LNCAP (cell line): Measurements from ENCODE around the gene CEND1.

Experiments
- CTCF ChIP-seq: fragments of 450-650 bp; IDR thresholded peaks from 2 replicates; pipeline ENCODE4 v1.5.1; 2017; ENCODE audit warnings: mild to moderate bottlenecking

Gene CEND1

DNA sequence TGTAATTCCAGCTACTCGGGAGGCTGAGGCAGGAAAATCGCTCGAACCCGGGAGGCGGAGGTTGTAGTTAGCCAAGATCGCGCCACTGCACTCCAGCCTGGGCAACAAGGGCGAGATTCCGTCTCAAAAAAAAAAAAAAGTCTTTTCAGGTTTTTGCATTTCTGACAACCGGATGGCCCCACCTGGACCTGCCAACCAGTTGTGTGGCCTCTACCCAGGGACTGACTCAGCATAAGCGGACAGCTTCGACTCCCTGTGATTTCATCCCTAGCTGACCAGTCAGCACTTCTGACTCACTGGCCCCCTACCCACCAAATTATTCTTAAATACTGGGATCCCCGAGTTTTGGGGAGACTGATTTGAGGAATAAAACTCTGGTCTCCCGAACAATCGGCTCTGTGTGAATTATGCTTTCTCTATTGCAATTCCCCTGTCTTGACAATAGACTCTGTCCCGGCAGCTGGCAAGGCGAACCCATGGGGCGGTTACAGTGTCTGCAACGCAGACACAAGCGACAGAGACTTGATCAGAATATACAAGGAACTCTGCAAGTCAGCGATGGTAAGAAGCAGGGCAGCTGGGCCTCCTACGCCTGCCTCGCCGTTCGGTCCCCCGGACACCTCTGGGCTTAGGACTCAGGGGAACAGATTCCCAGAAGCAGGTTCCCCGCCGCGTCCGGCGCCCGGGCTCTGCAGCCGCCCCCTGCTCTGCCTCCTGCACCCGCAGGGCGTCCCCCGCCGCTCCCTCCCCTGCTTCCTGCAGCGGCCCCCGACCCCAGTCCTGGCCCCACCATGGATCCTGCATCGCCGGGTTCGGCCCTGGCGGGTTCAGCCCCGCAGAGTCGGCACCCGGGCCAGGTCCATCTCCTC is 43.4 kb downstream of the CEND1 start:
- no peak for TF ChIP-seq CTCF

GRCh38 chr11:745428-745827 is 44.5 kb downstream of the CEND1 start:
- no peak for TF ChIP-seq CTCF

DNA sequence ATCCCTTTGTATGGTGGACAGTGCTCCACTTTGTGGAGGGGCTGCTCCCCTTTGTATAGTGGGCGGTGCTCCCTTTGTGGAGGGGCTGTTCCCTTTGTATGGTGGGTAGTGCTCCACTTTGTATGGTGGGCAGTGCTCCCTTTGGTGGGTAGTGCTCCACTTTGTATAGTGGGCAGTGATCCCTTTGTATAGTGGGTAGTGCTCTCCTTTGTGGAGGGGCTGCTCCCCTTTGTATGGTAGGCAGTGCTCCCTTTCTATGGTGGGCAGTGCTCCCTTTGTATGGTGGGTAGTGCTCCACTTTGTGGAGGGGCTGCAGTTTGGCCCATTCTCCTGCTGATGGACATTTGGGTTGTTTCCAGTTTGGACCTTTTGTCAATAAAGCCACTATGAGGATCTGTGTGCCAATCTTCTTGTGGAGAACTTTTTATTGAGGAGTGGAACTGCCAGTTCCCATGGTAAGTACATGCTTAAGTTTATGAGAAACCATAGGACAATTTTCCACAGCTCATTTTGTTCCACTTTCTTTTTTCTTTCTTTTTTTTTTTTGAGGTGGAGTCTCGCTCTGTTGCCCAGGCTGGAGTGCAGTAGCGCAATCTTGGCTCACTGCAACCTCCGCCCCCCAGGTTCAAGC is 47.2 kb downstream of the CEND1 start:
- no peak for TF ChIP-seq CTCF

GRCh38 chr11:742156-742546 is 47.7 kb downstream of the CEND1 start:
- TF ChIP-seq CTCF = no peak

DNA sequence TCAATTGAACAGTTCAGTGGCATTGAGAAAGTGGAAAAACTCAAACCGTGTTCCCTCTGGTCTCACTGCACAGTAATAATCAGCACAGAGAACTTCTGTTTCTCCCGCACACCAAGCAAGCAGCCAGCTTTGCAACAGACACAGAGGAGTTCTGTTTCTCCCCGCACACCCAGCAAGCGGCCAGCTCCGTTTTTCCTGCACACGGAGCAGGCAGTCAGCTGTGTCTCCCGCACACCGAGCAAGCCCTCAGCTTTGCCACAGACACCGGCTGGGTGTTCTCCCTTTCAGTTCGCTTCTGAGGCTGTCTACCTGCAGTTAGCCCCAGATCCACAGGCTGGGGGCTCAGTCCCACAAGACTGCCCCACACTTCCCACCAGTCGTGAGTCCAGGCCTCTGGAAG is 52.5 kb downstream of the CEND1 start:
- TF ChIP-seq CTCF = no peak
